GM19438 (cell line): ENCODE measurements around the gene ZRANB3.

ENCODE experiments used
- ATAC-seq: cut with Tn5 transposase; IDR thresholded peaks from one replicate; pipeline ENCODE4 v1.9.1; 2021; ENCODE audit warnings: low read depth; ENCODE audit not compliant: unreplicated experiment

ZRANB3 gene

DNA sequence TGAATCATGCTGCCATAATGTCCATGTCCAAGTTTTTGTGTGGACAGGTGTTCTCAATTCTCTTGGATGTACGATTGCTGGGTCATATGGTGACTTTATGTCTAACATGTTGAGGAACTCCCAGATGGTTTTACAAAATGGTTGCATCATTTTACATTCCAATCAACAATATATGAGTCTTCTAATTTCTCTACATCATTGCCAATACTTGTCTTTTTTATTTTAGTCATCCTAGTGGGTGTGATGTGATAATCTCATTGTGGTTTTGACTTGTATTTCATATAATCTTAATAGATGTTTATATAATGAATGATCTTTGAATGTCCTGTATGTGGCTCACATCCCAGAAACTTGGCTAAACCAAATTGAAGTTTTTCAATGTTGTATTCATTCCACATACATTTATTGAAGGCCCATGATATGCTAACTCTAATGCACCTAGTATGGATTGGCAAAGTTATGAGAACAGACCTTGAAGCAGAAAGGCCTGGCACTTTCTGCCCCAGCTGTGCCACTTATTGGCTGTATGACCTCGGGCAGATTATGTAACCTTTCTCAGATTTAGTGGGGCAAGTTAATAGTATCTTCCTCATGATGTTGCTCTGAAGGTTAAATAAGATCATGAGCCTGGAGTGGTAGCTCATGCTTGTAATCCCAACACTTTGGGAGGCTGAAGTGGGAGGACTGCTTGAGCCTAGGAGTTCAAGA is 273.5 kb downstream of the ZRANB3 start:
- ATAC-seq = no peak

DNA sequence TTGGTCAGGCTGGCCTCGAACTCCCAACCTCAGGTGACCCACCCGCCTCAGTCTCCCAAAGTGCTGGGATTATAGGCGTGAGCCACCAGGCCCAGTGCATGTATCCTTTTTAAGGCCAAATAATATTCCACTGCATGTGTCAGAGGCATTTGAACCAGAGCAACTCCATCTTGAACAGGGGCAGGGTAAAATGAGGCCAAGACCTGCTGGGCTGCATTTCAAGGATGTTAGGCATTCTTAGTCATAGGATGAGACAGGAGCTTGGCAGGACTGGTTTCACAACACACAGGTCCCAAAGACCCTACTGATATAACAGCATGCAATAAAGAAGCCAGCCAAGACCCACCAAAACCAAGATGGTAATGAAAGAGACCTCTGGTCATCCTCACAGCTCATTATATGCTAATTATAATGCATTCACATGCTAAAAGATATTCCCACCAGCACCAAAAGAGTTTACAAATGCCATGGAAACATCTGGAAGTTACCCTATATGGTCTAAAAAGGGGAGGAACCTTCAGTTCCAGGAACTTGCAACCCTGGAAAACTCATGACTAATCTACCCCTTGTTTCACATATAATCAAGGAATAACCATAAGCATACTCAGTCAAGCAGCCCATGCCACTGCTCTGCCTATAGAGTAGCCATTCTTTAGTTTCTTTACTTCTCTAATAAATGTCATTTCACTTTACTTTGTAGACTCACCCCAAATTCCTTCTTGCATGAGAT is 274.3 kb downstream of the ZRANB3 start:
- ATAC-seq = no peak

DNA sequence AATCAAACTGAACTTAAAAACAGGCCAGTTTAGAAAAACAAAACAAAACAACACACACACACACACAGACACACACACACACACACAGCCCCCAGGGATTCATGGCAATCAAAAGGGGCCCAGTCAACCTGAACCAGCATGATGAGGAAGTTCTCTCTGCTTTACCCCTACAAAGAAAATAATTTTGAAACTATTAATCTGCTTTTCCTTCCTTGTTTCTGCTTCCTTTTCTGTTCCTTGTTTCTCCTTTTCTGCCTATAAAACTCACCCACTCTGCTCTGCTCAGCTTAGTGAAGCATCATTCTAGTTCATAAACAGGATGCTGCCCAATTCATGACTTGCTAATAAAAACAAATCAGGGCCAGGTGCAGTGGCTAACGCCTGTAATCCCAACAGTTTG is 275.8 kb downstream of the ZRANB3 start:
- no peak for ATAC-seq

DNA sequence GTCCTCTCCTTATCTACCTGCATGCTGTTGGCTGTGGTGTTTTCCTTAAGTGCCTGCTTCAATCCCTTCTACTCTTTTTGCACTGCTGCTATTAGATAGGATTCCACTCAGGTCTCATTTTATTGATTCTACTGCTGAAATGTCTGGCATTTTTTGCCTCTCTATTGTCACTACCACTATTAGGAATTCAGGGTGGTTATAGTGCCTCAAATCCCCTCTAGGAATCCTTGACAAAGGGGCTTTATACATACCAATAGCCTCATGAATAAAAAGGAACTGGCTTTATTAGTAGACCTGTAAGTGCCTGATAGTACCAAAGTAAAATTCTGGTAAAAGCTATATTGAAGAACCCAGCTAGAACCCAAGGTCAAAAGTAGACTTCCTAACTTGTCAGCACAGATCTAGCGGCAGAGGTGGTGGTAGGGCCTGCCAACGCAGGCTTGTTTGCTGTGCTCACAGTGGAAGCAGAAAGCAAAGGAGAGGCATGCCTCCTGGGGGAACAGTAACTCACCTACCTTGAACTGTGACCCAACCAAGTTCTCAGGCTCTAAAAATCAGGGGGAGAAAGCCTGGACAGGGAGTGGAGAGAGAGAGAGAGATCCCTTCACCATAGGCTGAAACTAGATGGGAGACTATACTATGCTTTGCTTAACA is 278.1 kb downstream of the ZRANB3 start:
- no peak for ATAC-seq

DNA sequence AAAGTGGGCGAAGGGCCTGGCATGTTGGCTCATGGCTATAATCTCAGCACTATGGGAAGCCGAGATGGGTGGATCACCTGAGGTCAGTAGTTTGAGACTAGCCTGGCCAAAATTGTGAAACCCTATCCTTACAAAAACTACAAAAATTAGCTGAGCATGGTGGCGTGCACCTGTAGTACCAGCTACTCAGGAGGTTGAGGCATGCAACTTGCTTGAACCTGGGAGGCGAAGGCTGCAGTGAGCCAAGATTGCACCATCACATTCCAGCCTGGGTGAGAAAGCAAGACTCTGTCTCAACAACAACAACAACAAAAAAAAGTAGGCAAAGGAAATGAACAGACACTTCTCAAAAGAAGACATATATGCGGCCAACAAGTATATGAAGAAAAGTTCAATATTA is 282.4 kb downstream of the ZRANB3 start:
- no peak for ATAC-seq

DNA sequence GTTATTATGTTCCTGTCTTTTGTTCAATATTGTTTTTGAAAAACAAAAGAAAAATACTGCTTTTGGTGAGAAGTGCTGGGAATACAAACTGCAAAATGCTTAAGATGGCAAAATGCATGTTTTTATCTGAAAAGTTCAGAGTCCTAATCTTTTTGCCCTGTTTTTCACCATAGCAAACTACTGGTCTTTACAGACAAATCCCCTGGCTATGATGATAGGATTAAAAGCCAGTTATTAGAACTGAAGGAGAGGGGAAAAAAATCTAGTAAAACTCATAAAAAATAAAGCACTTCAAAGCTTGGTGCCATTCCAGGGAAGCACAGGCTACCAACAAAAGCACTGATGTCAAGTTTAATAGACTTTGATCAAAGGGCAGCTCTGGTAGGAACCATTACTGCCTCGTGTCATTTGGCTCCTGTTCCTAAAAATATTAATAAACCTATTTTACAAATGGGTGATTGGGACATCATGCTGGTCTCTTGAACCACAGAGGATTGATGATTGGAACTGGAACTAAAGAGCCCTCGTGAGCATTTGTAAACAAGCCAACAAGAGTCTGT is 284.2 kb downstream of the ZRANB3 start:
- ATAC-seq = no peak

DNA sequence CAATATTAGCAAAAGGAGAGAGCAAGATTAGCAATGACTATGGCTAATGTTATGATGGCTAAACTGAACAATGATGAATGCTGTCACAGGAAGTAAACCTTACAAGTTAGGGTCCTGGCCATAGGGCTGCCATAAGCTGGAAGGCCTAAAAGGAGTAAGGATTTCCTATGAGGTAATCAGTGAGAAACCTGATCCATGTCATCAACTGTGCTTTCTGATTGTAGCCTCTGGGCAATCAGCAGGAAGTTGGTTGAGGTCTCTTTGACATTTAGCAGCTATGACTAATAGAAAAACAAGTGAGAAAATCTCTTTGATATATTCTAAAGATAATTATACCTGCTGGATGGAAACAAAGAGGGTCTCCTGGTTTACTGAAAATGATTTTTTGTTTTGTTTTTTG is 285.9 kb downstream of the ZRANB3 start:
- no peak for ATAC-seq

DNA sequence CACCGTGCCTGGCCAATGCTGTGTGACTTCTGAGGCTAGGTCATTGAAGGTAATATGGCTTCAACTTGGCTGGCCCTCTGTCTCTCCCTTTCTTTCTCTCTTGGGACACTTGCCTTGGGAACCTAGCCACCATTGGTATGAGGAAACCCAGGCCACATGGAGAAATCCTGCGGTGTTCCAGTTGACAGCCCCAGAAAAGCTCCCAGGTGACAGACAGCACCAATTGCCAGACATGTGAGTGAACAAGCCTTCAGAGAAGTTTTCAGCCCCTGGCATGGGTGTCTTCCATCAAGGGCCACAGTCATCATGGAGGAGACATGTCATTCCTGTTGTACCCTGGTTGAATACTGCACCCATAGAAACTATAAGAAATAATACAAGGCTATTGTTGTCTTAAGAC is 292.4 kb downstream of the ZRANB3 start:
- ATAC-seq = no peak

DNA sequence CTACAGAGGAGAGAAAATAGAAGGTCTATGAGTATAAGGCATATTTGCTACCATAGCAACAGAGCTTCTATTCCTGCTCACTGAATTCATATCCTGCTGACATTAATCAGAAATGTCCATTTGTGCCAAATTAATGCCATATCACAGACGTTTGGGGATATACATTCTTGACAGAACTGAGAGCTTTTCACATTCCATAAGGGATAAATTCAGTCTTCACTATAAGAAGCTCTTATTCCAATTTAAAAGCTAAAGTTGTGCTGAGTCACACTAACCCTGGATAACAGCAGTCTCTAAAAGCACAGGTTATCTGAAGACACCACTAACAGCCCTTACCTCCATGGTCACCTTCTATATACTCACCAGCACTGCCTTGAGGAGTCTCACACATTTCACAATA is 300.9 kb downstream of the ZRANB3 start:
- ATAC-seq = no peak

DNA sequence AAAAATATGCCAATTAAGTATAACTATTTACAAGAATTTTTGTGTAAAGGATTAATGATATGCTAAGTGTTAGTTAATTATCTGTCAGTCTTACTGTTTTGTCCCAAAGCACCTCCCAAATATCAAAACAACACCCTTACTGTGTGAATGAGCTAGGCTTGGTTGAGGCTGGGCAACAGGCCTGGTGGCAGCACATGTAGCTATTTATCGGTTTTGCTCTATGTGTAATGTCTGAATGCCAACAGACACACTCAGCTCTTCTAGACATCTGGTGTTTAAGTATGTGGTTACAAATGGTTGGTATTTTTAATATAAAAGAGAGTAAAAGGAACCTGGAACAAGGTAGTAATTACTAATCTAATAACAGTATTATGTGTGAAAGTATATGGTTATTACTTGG is 303.6 kb downstream of the ZRANB3 start:
- no peak for ATAC-seq

DNA sequence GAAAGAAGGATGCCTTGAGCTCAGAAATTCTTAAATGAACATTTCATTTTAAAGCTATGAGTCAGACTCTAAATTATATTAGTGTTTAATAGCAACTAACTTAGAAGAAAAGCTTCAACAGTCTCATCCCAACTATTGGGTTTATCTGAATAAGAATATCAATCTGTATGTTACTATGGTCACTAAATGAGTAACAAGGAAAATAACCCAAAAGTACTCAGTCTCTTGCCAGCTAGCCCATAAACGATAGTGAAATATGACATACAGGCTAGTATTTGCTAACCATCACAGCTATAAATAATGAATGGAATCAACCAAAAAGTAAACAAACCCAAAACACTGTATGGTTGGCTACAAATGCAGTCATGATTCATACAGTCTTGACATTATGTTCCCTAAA is 304.1 kb downstream of the ZRANB3 start:
- no peak for ATAC-seq

DNA sequence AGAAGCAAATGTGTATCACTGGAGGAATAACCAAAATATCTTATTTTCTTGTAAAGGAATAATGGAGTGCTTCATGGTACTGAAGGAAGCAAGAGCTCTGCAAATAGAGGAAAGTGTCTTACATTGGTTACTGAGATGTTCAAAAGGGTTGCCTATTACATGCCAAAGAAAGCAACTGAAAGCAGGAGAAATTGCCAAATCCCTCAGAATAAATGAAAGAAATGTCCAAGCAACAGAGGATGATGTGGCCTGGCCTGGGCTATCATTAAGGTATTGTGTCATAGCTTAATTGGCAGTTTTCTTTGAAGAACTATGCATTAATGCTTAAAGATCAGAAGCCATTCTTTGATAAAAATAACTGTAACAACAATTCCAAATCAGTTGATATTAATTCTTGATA is 305.2 kb downstream of the ZRANB3 start:
- no peak for ATAC-seq

DNA sequence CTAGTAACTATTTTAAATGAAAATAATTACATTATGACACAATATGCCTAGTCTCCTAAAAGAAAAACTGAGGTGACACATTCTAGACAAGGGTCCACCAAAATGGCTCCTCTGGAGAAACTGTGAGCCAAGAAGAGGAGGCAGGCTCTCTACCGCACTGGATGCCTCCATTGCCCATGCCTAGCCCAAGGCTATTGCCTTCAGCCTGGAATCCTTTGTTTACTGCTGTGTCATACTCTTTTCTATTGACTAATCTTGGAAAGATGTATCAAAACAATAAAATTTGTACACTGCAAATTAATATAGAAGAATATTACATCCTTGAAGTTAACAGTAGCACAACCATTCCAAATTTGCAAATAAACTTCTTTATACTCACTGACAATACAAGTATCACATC is 311.8 kb downstream of the ZRANB3 start:
- no peak for ATAC-seq

DNA sequence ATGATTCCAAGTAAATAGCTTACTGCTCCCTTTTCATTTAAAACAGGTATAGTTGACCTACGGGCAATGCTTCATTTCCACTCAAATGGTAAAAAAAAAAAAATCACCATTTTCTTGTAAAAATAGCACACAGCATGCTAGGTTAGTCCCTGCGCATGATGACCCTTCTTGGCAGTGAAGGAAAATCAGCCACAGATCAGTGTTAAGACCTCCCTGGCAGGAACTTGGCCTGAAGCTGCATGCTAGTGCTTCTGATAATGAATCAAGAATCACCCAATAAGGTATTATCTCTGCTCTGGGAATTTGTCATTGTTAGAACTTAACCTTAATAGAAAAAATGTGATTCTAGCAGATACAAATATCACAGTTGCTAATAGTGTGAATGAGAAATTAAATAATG is 312.6 kb downstream of the ZRANB3 start:
- ATAC-seq = no peak

DNA sequence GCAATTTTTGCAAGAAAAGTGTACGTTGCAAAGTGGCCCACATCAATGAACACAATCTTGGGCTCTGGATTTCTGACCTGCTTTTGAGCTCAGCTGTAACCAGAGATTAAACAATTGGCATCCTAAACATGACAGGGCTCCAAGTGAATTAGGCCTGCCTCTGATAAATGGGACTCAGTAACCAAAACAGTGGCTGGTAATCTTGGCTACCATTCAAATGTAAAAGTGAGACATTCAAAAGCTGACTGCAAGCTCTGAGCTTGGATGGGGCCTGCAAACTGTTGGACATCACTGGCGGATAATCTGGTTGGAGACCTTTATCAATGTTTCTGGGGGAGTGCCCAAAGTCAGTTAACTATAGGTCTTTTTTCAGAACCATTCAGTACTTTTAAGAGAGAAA is 318.3 kb downstream of the ZRANB3 start:
- ATAC-seq = no peak

DNA sequence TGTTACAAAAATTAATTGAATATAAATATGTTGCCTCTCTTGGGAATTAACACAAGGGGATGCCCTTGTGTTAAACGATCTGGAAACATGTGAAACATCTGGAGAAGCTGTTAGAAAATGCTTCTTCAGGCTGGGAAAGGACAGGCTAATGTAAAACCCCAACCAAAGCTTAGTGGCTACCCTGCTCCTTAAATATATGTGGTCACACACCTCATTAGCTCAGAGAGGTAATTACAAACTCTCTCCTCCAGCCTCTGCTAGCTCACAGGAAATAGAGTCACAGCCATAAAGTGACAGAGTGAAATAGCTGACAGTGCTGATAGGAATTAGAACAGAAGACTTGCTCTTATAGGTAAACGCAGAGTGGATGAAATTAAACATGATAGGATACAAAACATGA is 323.0 kb downstream of the ZRANB3 start:
- ATAC-seq = no peak

DNA sequence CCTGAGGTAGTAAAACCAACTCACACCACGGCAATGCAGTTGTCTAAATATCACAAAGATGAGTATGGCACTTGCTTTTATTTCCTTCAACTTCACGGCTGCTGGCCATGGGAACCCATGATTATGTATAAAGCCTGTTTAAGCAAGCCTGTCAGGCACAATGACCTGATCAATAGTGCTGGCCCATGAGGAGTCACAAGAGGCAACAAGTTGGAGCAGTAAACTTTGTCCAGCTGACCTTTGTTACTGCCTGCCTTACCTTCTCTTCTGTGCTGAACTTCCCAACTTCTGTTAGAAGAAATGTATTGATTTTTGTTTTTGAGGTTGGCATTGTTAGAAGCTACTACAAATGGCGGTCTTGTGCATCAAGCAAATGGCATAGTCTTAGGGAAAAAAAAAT is 327.1 kb downstream of the ZRANB3 start:
- ATAC-seq = no peak

DNA sequence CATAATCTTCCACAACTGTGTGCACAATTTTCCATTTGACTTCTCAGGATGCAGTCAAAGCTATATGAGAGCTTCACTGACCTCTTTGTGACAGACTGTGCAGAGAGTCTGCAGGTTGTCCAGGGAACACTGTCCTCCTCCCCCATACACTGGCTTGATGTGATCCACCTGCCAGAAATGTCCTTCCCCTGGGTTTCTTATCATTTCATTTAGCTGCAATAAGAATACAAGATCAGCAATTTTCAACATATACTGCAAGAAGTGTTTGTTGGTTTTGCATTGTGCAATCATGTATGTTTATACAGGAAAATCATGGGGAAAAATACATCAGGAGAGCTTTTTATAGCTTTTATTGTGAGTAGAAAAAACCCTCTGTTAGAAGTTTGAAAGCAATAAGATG is 328.3 kb downstream of the ZRANB3 start:
- no peak for ATAC-seq

DNA sequence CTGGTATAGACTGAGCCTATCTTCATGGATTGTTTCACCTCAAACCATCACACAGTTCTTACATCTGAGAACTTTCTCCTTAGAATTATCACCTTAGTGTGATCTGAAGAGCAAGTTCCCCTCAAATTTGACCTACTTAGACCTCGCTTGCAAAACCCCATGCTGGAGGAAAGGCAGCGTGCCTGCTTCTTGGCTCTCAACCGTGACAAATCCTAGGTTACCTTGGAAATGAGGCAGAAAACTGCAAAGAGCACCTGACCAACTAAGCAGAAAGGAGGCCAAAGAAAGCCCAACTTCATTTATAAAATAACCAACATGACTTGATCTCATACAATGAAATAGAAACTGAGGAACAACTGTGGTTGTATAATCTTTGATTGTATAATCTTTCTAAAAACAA is 332.5 kb downstream of the ZRANB3 start:
- no peak for ATAC-seq

DNA sequence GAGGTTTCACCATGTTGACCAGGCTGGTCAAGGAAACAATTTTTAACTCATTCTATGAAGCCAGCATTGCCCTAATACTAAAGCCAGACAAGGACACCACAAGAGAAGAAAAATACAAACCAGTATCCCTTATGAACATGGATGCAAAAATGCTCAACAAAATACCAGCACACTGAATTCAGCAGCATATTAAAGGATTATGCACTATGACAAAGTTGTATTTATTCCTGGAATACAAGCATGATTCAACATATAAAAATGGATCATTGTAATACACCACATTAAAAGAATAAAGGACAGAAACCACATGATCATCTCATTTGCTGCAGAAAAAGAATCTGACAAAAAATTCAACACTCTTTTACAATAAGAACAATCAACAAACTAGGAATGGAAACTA is 340.2 kb downstream of the ZRANB3 start:
- ATAC-seq = no peak

DNA sequence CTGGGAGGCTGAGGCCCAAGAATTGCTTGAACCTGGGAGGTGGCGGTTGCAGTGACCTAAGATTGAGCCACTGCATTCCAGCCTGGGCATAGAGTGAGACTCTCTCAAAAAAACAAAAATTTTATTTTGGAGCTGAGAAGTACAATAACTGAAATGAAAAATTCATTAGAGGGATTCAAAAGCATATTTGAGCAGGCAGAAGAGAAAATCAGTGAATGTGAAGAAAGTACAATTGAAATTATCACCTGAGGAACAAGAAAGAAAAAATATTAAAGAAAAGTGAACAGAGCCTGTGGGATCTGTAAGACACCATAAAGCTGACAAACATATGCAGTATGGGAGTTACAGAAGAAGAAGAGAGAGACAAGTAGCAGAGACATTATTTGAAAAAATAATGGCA is 341.9 kb downstream of the ZRANB3 start:
- no peak for ATAC-seq

DNA sequence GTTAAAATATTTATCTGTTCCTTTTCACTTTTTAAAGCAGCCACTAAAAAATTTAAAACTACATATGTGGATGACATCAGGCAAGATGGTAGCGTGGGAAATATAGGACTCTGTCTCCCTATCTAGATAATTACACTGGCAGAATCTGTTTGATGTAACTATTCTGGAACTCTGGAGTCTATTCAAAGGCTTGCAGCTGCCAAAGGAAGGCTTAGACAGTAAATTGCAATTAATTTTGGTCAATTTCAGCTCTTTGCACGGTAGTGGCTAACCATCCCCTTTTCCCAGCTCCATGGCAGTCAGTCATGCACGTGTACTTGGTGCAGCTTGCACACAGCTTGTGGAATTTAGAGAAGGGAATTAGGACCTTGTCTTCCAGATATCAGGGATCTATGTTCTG is 343.7 kb downstream of the ZRANB3 start:
- no peak for ATAC-seq
